Heart right ventricle (tissue), 16 donors: ENCODE data around the gene RSPO3. TPM values are rescaled to one million over a fixed set of nuclear protein-coding genes. Genes with fewer than 3 reads are reported as not detected.

Experiments used
- ATAC-seq, 8 donors: fragments of 200-7000 bp; cut with Tn5 transposase; one replicate each; pipeline ENCODE4 v1.9.1; 2020; ENCODE audit warnings: mild to moderate bottlenecking in 8 of 8, moderate library complexity in 8 of 8, moderate number of reproducible peaks in 1 of 8
- DNase-seq, 2 donors: peaks; one replicate each; pipeline ENCODE4 v3.0.0-alpha.2; 2020
- H3K27ac ChIP-seq, 10 donors: fragments of 200-600 bp; sonication (generic) in 2 of 10; one replicate each; pipeline versions ENCODE4 v1.5.0 to v1.8.0; 2020 to 2022; ENCODE audit warnings: mild to moderate bottlenecking in 3 of 10
- H3K27me3 ChIP-seq, 7 donors: fragments of 200-600 bp; one replicate each; pipeline ENCODE4 v1.8.0; 2021 to 2022; ENCODE audit warnings: mild to moderate bottlenecking in 2 of 7
- H3K36me3 ChIP-seq, 9 donors: fragments of 200-600 bp; sonication (generic) in 1 of 9; one replicate each; pipeline versions ENCODE4 v1.5.0 to v1.8.0; 2020 to 2022; ENCODE audit warnings: mild to moderate bottlenecking in 2 of 9
- H3K4me1 ChIP-seq, 9 donors: fragments of 200-600 bp; sonication (generic) in 1 of 9; one replicate each; pipeline versions ENCODE4 v1.5.0 to v1.8.0; 2020 to 2022; ENCODE audit warnings: mild to moderate bottlenecking in 4 of 9
- H3K4me3 ChIP-seq, 10 donors: fragments of 200-600 bp; sonication (generic) in 2 of 10; one replicate each; pipeline versions ENCODE4 v1.5.0 to v1.8.0; 2020 to 2022; ENCODE audit warnings: mild to moderate bottlenecking in 7 of 10, moderate library complexity in 2 of 10
- H3K9me3 ChIP-seq, 11 donors: fragments of 200-600 bp in 10 of 11; sonication (generic) in 2 of 11; one replicate each; pipeline versions ENCODE4 v1.5.0 to v1.8.0; 2013 to 2022; ENCODE audit warnings: mild to moderate bottlenecking in 2 of 11, control low read depth in 1 of 11, moderate library complexity in 1 of 11
- CTCF ChIP-seq, 9 donors: fragments of 200-600 bp; sonication (generic) in 2 of 9; IDR thresholded peaks; one replicate each; pipeline versions ENCODE4 v1.5.0 to v1.8.0; 2021 to 2022; ENCODE audit warnings: antibody characterized with exemption in 9 of 9, mild to moderate bottlenecking in 5 of 9, moderate library complexity in 1 of 9
- WGBS, 2 donors: extraction: QIAGEN DNeasy Blood & Tissue Kit; methylation state at CpG; one replicate each; pipeline ENCODE4 v1.1.7; 2013; ENCODE audit warnings: inconsistent platforms in 1 of 2; 5-methylcytosine and 5-hydroxymethylcytosine counted together
- intact Hi-C, 10 donors: fragments of 100-400 bp; cut with DNase I; formaldehyde crosslinking; loops; one replicate each; pipeline versions ENCODE4 v1.11.1 to v1.14.2; 2022
- polyA plus RNA-seq, 2 donors: library from polyadenylated mRNA; stranded (reverse); fragments of 200-250 nt; gene quantifications; one replicate each; pipeline ENCODE4 v1.2.3, GENCODE V29; 2013
- total RNA-seq, 10 donors: library from RNA; stranded (reverse); fragmentation: NEBNext Ultra II Directional in 3 of 10; extraction: Animal tissue kit (Norgen Biotek cat#: 25700) in 3 of 10; gene quantifications; one replicate each; pipeline versions ENCODE4 v1.2.1 to v1.2.4, GENCODE V29; 2021 to 2023
- donor health status: Arrhythmogenic right ventricular cardiomyopathy.
- donor health status: ischemic (EF 13 %, LVEDD 7.1; RV severe dilation, severe dysfunction).
- donor health status: healthy with polysubstance abuse.
- donor health status: DM: no; HTN: yes; CAD: no.
- donor health status: DM: no; HTN: no; CAD: no.
- donor health status: ischemic (EF 25% LVEDD 6.9; RV normal size, moderate dysfunction).
- donor health status: ischemic (EF 25% LVEDD 5.7; RV mildly dilated, moderate dysfunction).
- donor health status: healthy.
- donor health status: DM: yes; HTN: yes; CAD: no.
- donor health status: Ischemic cardiomyopathy.
- donor health status: ischemic (EF 35%, LVEDD 5.7; RV mildly dilated, moderate dysfunction).
- donor health status: nonischemic (EF 11% LVEDD 7.7; RV severe dilation, severe dysfunction).
- donor health status: DM: yes; HTN: yes; CAD: no.
- donor health status: PGD.
- donor health status: ischemic (EF 29% LVEDD 5.4; RV normal size, mild dysfunction).
- donor health status: nonischemic (EF 23%, LVEDD 6.1; RV moderate dilation, normal function).

The RSPO3 gene
- total and polyA plus RNA-seq, 12 donors = 0.20 to 0.73 (median 0.37) TPM; not detected in 1

GRCh38 chr6:127215931-127216330, 97.5 kb downstream of the RSPO3 start:
- Histone ChIP-seq H3K27ac (no peak overlapping the region), H3K4me3 (no peak overlapping the region), H3K9me3 (no peaks in the 10 kb centered on the region), H3K27me3 (peaks cover 0 to 2% (median 0%) of the 10 kb centered on the region in 7 donors), H3K36me3 (no peaks in the 10 kb centered on the region), H3K4me1 (peaks cover 0 to 6% (median 0%) of the 10 kb centered on the region in 9 donors)
- ATAC-seq (no peak), DNase-seq (no peak)
- 80 to 91% methylated on average over 1 of the region's 1 CpG for WGBS, 2 donors
- intact Hi-C loops = no loop called here
- no peak for TF ChIP-seq CTCF (IDR thresholded peaks at IDR 0.05)

- peaks cover 0 to 6% (median 0%) of the 10 kb centered on the region in 9 donors for H3K4me1 ChIP-seq
- WGBS, 2 donors = 51 to 61% methylated on average over 2 of the region's 2 CpGs
- no peaks in the 10 kb centered on the region for H3K9me3 ChIP-seq
- H3K4me3 ChIP-seq = no peak overlapping the region
- H3K27ac ChIP-seq = no peak overlapping the region
- TF ChIP-seq CTCF (IDR thresholded peaks at IDR 0.05) = no peak
- no peaks in the 10 kb centered on the region for H3K36me3 ChIP-seq
- no peak for DNase-seq
- ATAC-seq = no peak
- H3K27me3 ChIP-seq = peaks cover 0 to 2% (median 0%) of the 10 kb centered on the region in 7 donors
- intact Hi-C loops = no loop called here
These were observed 98.6 kb downstream of the RSPO3 start for GRCh38 chr6:127216810-127217789.

- no peak for TF ChIP-seq CTCF (IDR thresholded peaks at IDR 0.05)
- intact Hi-C loops = no loop called here
These were observed 101.4 kb downstream of the RSPO3 start for GRCh38 chr6:127219869-127220268.

GRCh38 chr6:127221201-127221600, 102.7 kb downstream of the RSPO3 start:
- H3K4me1 ChIP-seq = peaks cover 0 to 6% (median 0%) of the 10 kb centered on the region in 9 donors
- H3K27ac ChIP-seq = peak overlapping the region in 5 of 10 donors; percentile 40 to 67 (median 44)
- H3K27me3 ChIP-seq = no peaks in the 10 kb centered on the region
- H3K36me3 ChIP-seq = no peaks in the 10 kb centered on the region
- 66 to 71% methylated on average over 4 of the region's 4 CpGs for WGBS, 2 donors
- ATAC-seq (peak in 7 of 8 donors; percentile 52 to 93 (median 83)), DNase-seq (peak in 1 of 2 donors; percentile 26)
- no peak for TF ChIP-seq CTCF (IDR thresholded peaks at IDR 0.05)
- intact Hi-C loops = no loop called here
- H3K4me3 ChIP-seq = no peak overlapping the region
- H3K9me3 ChIP-seq = no peaks in the 10 kb centered on the region

More at GRCh38 chr6:127219869-127220268, 101.4 kb downstream of the RSPO3 start:
- peak overlapping the region in 3 of 10 donors; percentile 40 to 64 (median 44) for H3K27ac ChIP-seq
- H3K36me3 ChIP-seq = no peaks in the 10 kb centered on the region
- H3K4me3 ChIP-seq = no peak overlapping the region
- peaks cover 0 to 6% (median 0%) of the 10 kb centered on the region in 9 donors for H3K4me1 ChIP-seq
- ATAC-seq (peak in 4 of 8 donors; percentile 53 to 77 (median 69)), DNase-seq (peak in 1 of 2 donors; percentile 24)
- 72 to 77% methylated on average over 1 of the region's 1 CpG for WGBS, 2 donors
- H3K9me3 ChIP-seq = no peaks in the 10 kb centered on the region
- peaks cover 0 to 1% (median 0%) of the 10 kb centered on the region in 7 donors for H3K27me3 ChIP-seq
